Retinal pigment epithelial cell (primary cell): Measurements from ENCODE around the gene HSPA4L.

Source experiments
- DNase-seq: peaks from one replicate; pipeline ENCODE4 v3.0.0-alpha.2; 2010; ENCODE audit warnings: low read depth
- H3K4me3 ChIP-seq: 2 replicates; pipeline ENCODE4 v1.5.1; 2011; ENCODE audit warnings: mild to moderate bottlenecking, low read length, control low read depth, moderate library complexity
- CTCF ChIP-seq: conservative IDR thresholded peaks from 2 replicates; pipeline ENCODE4 v1.5.1; 2011; ENCODE audit warnings: low read depth, low read length, control low read depth, inconsistent platforms

The HSPA4L gene

GRCh38 chr4:127846765-127847164, 64.6 kb downstream of the HSPA4L start:
- H3K4me3 ChIP-seq: no peak overlapping the region
- no peak for TF ChIP-seq CTCF
- DNase-seq: no peak

GRCh38 chr4:127849505-127850234, 67.5 kb downstream of the HSPA4L start:
- TF ChIP-seq CTCF: no peak
- no peak overlapping the region for H3K4me3 ChIP-seq
- DNase-seq: no peak

GRCh38 chr4:127852661-127853060, 70.5 kb downstream of the HSPA4L start:
- no peak overlapping the region for H3K4me3 ChIP-seq
- no peak for TF ChIP-seq CTCF
- DNase-seq: no peak

- H3K4me3 ChIP-seq: no peak overlapping the region
- DNase-seq: no peak
- TF ChIP-seq CTCF: no peak
Observed at GRCh38 chr4:127856196-127856812, 74.2 kb downstream of the HSPA4L start.

- TF ChIP-seq CTCF: no peak
- no peak overlapping the region for H3K4me3 ChIP-seq
- DNase-seq: peak; percentile 62
Observed at GRCh38 chr4:127856813-127857447, 74.8 kb downstream of the HSPA4L start.

- no peak for TF ChIP-seq CTCF
- H3K4me3 ChIP-seq: no peak overlapping the region
- DNase-seq: no peak
Observed at GRCh38 chr4:127857641-127858040, 75.5 kb downstream of the HSPA4L start.
